Middle frontal gyrus (tissue), 1 donor: Measurements from ENCODE around the gene SNAPIN.

Source experiments
- DNase-seq: peaks from one replicate; pipeline ENCODE4 v3.0.0-alpha.2; 2015; ENCODE audit warnings: low spot score; ENCODE audit errors: extremely low spot score

The SNAPIN gene

GRCh38 chr1:153705484-153705883 lies 47.0 kb downstream of the SNAPIN start:
- no peak for DNase-seq

DNA sequence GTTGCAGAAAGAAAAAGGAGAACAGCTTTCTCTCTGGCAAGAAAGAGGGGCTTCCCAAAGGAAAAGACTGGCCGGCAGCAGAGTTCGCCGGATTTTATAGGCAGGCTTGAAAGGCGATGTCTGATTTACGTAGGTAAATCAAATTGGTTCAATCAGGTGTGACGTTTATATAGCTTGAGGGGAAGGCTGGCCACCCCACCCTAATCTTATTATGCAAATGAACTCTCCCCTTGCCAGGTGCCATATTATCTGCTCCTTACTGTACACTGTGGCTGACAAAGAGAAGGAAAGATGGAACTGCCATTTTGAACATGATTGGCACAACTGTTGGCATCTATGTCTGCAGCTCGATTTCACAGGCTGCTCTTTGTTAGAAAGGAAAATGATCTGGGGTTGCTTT lies 52.5 kb downstream of the SNAPIN start:
- DNase-seq: no peak
